ENCODE data around the gene C1QTNF1.

The C1QTNF1 gene

GRCh38 chr17:79082311-79083190 is 58.6 kb downstream of the C1QTNF1 start:
- DNase-seq = peak; percentile 50

DNA sequence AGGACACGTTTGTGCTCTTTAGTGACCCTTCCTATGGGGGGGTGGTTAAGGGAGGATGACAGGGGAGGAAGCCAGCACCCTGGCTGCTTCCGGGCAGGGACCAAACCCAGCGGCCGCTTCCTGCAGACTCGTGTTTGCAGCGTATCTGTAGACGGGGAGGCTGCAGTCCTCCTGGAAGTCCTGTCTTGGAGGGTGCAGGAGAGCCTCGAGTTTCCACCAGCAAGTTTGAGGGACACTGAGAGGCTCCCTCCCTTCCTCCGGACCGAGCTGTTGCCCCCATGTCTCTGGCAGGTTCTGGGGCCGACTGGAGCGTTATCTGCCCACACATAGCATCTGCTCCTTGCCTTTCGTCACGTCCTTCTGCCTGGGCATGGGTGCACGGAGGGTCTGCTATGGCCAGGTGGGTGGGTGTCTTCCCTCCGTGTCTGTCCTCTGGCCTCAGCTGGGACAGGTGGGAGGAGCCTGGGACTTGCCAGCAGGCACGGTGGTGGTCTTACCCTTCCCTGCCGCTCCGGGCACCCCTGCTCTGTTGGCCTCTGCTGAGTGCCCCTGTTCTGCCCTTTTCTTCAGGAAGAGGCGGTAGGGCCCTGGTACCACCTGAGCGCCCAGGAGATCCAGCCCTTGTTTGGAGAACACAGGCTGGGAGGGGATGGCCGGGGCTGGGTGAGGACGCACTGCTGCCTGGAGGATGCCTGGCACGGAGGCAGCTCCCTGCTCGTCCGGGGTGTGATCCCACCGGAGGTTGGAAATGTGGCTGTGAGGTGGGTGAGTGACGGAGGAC is 59.4 kb downstream of the C1QTNF1 start:
- DNase-seq = no peak

- DNase-seq = no peak
Observed at GRCh38 chr17:79084291-79085153, 60.6 kb downstream of the C1QTNF1 start.

DNA sequence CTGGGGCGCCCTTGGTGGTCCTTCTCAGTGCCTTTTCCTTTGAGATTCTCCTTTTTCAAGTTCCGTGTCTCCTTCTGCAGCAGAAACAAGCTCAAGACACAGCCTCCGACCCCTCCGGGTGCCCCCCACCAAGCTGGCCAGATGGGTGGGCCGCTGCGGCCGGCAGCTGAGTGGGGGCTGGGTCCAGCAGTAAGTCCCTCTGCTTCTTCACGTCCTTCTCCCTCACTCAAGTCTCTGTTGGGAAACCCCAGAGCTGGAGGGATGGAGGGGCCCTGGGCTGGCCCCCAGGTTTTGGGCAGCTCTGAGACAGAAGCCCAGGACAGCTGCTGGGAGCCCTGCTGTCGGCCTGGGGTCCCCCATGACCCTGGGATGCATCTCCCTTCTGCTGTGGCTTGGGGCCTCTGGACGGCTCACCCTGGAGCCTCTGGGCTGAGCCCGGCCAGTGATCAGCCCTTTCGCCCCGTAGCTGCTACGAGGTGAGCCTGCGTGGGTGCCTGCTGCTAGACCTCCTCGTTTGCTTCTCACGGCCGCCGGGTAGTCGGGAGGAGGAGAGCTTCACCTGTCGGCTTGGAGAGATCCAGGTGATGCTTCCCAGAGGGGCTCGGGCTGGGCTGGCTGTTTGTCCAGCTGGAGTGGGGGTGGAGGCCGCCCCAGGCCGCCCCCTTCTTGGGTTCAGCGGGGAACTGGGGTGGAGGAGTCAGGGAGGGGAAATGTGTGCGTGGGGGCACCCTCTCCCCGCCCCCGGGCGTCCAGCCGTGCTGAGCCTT is 61.4 kb downstream of the C1QTNF1 start:
- no peak for DNase-seq

- no peak for DNase-seq
Observed at GRCh38 chr17:79085921-79086551, 62.1 kb downstream of the C1QTNF1 start.

GRCh38 chr17:79086609-79087427 is 62.8 kb downstream of the C1QTNF1 start:
- no peak for DNase-seq

DNA sequence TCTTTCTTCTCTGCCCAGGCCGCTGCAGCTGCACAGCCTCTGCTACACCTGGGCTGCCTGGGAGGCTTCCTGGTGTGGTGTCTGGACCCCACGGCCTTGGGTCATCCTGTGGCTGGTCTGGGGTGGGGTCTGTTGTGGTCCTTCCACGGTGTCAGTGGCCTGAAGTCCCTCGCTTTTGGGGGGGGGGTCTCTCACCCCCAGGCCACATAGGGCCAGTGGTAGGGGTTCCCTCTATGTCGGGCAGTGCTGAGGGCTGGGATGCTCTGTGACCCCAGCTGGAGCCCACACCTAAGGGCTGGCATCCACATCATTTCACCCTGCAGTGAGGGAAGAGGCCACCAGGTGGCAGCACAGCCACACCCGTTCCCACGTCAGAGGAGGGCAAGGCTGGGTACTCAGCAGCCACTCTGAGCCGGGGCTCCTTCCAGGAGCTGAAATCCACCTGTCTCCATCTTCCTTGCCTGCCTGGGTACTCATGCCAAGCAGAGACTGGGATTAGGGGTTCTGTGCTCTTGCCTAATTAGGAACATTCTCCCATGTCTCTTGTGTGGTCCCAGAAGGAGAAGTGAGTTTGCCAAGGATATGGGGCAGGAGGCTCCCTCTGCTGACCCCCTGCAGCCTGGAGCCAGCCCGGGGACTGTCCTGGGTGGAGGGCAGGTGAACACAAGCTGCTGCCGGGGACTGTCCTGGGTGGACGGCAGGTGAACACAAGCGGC is 63.6 kb downstream of the C1QTNF1 start:
- peak; percentile 80 for DNase-seq

- no peak for DNase-seq
Observed at GRCh38 chr17:79088247-79088996, 64.5 kb downstream of the C1QTNF1 start.

GRCh38 chr17:79088997-79089328 is 65.0 kb downstream of the C1QTNF1 start:
- DNase-seq = no peak

DNA sequence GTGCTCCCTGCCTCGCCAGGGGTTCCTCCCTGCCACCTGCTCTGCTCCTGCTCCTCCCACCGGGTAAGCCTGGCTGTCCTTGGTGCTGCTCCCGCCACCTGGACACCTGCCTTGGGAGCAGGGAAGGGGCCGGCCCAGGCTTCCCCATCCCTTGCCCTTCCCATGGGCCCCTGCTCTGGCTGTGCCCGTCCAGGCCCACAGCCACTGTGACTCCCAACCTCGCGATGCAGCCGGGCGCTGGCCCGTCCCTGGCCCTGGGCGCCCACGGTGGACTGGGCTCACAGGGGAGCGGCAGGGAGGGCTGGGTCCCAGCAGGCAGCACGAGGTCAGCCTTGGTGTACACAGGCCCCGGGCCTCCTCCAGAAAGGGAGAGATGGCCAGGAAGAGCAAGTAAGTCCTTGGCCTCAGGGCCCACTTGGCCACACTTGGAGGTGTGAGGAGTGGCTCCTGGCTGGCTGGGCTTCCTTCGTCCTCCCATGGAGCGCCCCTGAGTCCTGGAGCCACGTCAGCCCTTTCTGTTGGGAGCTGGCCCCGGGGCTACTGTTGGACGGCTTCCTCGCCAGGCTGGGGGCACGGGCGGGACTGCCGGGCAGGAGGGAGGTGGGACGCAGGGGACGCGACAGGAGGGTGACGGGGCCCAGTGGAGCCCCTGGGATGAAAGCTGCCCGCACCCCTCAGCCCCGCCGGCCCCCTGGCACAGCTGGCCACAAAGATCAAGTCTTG is 65.9 kb downstream of the C1QTNF1 start:
- no peak for DNase-seq

DNA sequence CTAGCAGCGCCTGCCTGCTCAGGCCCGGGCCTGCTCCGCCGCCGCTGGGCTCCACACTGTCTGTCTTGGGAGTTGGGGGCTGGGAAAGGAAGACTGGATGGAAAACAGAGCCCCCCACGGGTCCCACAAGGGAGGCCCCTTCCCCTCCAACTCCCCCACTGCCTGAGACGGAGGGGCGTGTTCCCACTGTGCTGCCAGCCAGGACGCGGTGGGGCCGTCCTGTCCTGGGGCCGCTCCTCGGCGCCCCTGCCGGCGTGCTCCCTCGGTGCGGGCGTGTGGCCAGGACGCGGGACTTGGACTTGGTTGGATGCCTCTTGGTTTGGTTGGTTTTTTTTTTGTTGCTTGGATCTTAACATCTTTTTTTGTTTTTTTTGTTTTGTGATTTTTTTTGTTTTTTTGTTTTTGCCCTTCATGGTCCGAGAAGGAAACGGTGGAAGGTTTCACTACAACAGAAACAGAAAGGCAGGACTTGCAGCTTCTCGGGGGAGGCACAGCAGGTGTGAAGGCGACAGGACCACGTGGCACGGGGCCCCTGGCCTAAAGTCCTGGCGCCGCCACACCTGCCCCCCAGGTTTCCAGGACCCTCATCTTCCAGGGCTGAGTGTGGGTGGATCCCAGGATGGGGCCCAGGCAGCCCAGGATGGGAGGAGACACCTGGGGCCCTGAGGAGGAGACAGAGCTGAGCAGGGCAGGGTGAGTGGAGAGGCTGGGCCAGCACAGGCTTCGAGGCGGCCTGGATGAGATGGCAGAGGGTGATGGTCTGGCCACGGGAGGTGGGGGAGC is 66.7 kb downstream of the C1QTNF1 start:
- DNase-seq = no peak

DNA sequence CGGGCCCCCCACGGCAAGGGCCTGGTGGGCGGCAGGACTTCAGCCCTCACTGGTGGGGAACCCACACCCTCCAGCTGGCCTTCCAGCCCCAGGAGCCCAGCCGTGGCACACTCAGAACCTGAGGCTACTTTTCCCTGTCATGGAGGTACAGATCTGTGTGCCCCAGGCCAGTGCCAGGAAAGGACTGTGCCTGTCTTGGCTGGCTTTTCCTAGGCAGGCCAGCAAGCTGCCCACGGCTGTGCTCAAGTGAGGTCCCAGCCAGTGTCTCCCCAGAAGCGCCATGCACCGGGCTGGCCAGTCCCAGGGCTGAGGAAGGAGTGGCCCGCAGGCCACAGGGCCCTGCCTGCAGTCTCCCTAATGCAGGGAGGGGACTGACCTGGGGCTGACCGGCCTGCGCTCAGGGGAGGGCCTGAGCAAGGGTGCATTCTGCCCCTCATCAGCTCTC is 67.3 kb downstream of the C1QTNF1 start:
- DNase-seq = no peak

GRCh38 chr17:79092567-79092966 is 68.6 kb downstream of the C1QTNF1 start:
- no peak for DNase-seq

DNA sequence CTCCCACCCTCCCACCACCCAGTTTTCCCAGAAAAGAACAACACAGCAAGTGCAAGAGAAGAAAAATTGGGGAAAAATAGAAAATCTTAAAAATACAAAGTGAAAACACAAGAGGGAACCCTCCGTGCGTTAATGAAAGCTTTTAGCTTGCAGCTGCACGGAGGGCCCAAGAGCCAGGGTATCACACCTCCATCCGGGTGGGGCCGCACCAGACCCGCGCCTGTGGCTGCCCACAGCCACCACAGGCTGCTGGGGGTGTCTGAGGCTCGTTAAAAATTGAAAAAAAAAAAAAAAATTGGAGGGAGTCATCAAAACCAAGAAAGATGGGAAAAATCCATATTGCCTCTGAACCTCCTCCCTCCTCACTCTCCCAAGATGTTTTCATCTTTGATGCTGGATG is 69.3 kb downstream of the C1QTNF1 start:
- DNase-seq = no peak

- no peak for DNase-seq
Observed at GRCh38 chr17:79094261-79094660, 70.3 kb downstream of the C1QTNF1 start.

- DNase-seq = no peak
Observed at GRCh38 chr17:79095345-79096055, 71.5 kb downstream of the C1QTNF1 start.

- no peak for DNase-seq
Observed at GRCh38 chr17:79096477-79096876, 72.5 kb downstream of the C1QTNF1 start.

Data from activated CD4-positive, alpha-beta T cell treated with anti-CD3 and anti-CD28 coated beads, Interleukin-2, amount 50 U/mL, for 16 hours (primary cell).